Subcutaneous adipose tissue (tissue), 4 donors: Measurements from ENCODE around the gene PTPRD. TPM values are rescaled to one million over a fixed set of nuclear protein-coding genes. Genes with fewer than 3 reads are reported as not detected.

Source experiments
- CTCF ChIP-seq: fragments of 450-650 bp; IDR thresholded peaks from one replicate; pipeline ENCODE4 v1.5.1; 2016; ENCODE audit warnings: low read depth, mild to moderate bottlenecking, control low read depth, antibody characterized with exemption, moderate library complexity
- total RNA-seq, 4 donors: library from RNA; depleted of rRNA; stranded (reverse); fragments of >200 nt; gene quantifications; one replicate each; pipeline ENCODE4 v1.1.0, GENCODE V29; 2016

The PTPRD gene
- total RNA-seq, 4 donors from 2014 or later, result 5.1 to 17.3 (median 12.1) TPM

- TF ChIP-seq CTCF, result no peak
Observed at GRCh38 chr9:9998491-9999287, 614.1 kb downstream of the PTPRD start.

GRCh38 chr9:9997585-9997984 is 615.2 kb downstream of the PTPRD start:
- no peak for TF ChIP-seq CTCF

- TF ChIP-seq CTCF, result no peak
Observed at GRCh38 chr9:9996259-9996658, 616.5 kb downstream of the PTPRD start.

- TF ChIP-seq CTCF, result no peak
Observed at GRCh38 chr9:9992936-9993335, 619.9 kb downstream of the PTPRD start.

- TF ChIP-seq CTCF, result no peak
Observed at GRCh38 chr9:9973062-9973461, 639.7 kb downstream of the PTPRD start.

- no peak for TF ChIP-seq CTCF
Observed at GRCh38 chr9:9970514-9970913, 642.3 kb downstream of the PTPRD start.

- TF ChIP-seq CTCF, result no peak
Observed at GRCh38 chr9:9963841-9964240, 649.0 kb downstream of the PTPRD start.
